CD4-positive, alpha-beta T cell treated with Interleukin-6 at 100 ng/mL for 8 hours (primary cell): ENCODE measurements around the gene CASR.
"Not testable (repeated sequence)": the region's sequence is repeated elsewhere in the genome, so short reads cannot be mapped to it uniquely, and the experiment has no call there.

Experiments used
- DNase-seq: peaks from one replicate; pipeline ENCODE4 v3.0.0-alpha.2; 2020; ENCODE audit warnings: mixed read lengths, low spot score

Gene CASR

GRCh38 chr3:122183521-122183892 is at the start of gene CASR:
CASR (plus strand) TSS chr3:122183668; CDS start chr3:122254190, 70,522 bp downstream.
- DNase-seq: no peak

GRCh38 chr3:122146466-122146865 is 37.0 kb upstream of the CASR start:
- DNase-seq: no peak

GRCh38 chr3:122148941-122149627 is 34.4 kb upstream of the CASR start:
- no peak for DNase-seq

- DNase-seq: no peak
Measured at GRCh38 chr3:122151480-122151879, 32.0 kb upstream of the CASR start.

GRCh38 chr3:122164983-122165382 is 18.5 kb upstream of the CASR start:
- DNase-seq: not testable (repeated sequence)

GRCh38 chr3:122167630-122168029 is 15.8 kb upstream of the CASR start:
- DNase-seq: no peak

GRCh38 chr3:122168044-122168443 is 15.4 kb upstream of the CASR start:
- DNase-seq: no peak

GRCh38 chr3:122169911-122170310 is 13.6 kb upstream of the CASR start:
- DNase-seq: no peak

- not testable (repeated sequence) for DNase-seq
Measured at GRCh38 chr3:122171361-122171760, 12.1 kb upstream of the CASR start.

- DNase-seq: no peak
Measured at GRCh38 chr3:122178711-122179110, 4.8 kb upstream of the CASR start.

GRCh38 chr3:122183893-122184590 is 574 bp downstream of the CASR start:
- DNase-seq: no peak

GRCh38 chr3:122184591-122184929 is 1.1 kb downstream of the CASR start:
- DNase-seq: no peak

GRCh38 chr3:122186372-122186771 is 2.9 kb downstream of the CASR start:
- DNase-seq: no peak

- no peak for DNase-seq
Measured at GRCh38 chr3:122188737-122189136, 5.3 kb downstream of the CASR start.

GRCh38 chr3:122189357-122189756 is 5.9 kb downstream of the CASR start:
- DNase-seq: no peak

GRCh38 chr3:122190525-122190924 is 7.1 kb downstream of the CASR start:
- no peak for DNase-seq

GRCh38 chr3:122198966-122199365 is 15.5 kb downstream of the CASR start:
- DNase-seq: no peak

- no peak for DNase-seq
Measured at GRCh38 chr3:122199552-122199951, 16.1 kb downstream of the CASR start.

GRCh38 chr3:122200661-122201060 is 17.2 kb downstream of the CASR start:
- DNase-seq: no peak

GRCh38 chr3:122201476-122201875 is 18.0 kb downstream of the CASR start:
- DNase-seq: not testable (repeated sequence)

- no peak for DNase-seq
Measured at GRCh38 chr3:122208579-122208978, 25.1 kb downstream of the CASR start.

GRCh38 chr3:122213650-122214049 is 30.2 kb downstream of the CASR start:
- DNase-seq: no peak

- no peak for DNase-seq
Measured at GRCh38 chr3:122214711-122215110, 31.2 kb downstream of the CASR start.
